IPS-18c (cell line): Measurements from ENCODE around the gene MYO9B.
"Not testable (repeated sequence)": the region's sequence is repeated elsewhere in the genome, so short reads cannot be mapped to it uniquely, and the experiment has no call there.

ENCODE experiments used
- H3K4me3 ChIP-seq: 2 replicates; pipeline ENCODE4 v1.7.0; 2013; ENCODE audit warnings: low read depth, mild to moderate bottlenecking, low read length, moderate library complexity; ENCODE audit not compliant: insufficient read depth
- H3K9me3 ChIP-seq: one replicate; pipeline ENCODE4 v1.6.1; 2013; ENCODE audit warnings: mild to moderate bottlenecking, low read length, moderate library complexity; ENCODE audit not compliant: control insufficient read depth, insufficient read depth

Gene MYO9B

GRCh38 chr19:17101686-17102628, 26.4 kb downstream of the MYO9B start:
- Histone ChIP-seq H3K9me3 (no peaks in the 10 kb centered on the region), H3K4me3 (peak overlapping the region; percentile 9; the same call in 1 of the 2 replicates)

GRCh38 chr19:17103177-17103576, 27.6 kb downstream of the MYO9B start:
- Histone ChIP-seq H3K9me3 (no peaks in the 10 kb centered on the region), H3K4me3 (no peak overlapping the region)

- Histone ChIP-seq H3K4me3 (no peak overlapping the region), H3K9me3 (no peaks in the 10 kb centered on the region)
Measured at GRCh38 chr19:17104679-17105078, 29.1 kb downstream of the MYO9B start.

- Histone ChIP-seq H3K9me3 (no peaks in the 10 kb centered on the region), H3K4me3 (no peak overlapping the region)
Measured at GRCh38 chr19:17105556-17105955, 30.0 kb downstream of the MYO9B start.

GRCh38 chr19:17106964-17107363, 31.4 kb downstream of the MYO9B start:
- H3K9me3 ChIP-seq, H3K4me3 ChIP-seq: not testable (repeated sequence)

GRCh38 chr19:17107546-17108452, 32.2 kb downstream of the MYO9B start:
- H3K4me3 ChIP-seq, result no peak overlapping the region; the same call in 1 of the 2 replicates

GRCh38 chr19:17108453-17108784, 32.8 kb downstream of the MYO9B start:
- H3K4me3 ChIP-seq, result no peak overlapping the region
- no peaks in the 10 kb centered on the region for H3K9me3 ChIP-seq

More at GRCh38 chr19:17107546-17108452, 32.2 kb downstream of the MYO9B start:
- no peaks in the 10 kb centered on the region for H3K9me3 ChIP-seq

- Histone ChIP-seq H3K9me3 (no peaks in the 10 kb centered on the region), H3K4me3 (no peak overlapping the region)
Measured at GRCh38 chr19:17109300-17109699, 33.7 kb downstream of the MYO9B start.

GRCh38 chr19:17109962-17110598, 34.5 kb downstream of the MYO9B start:
- Histone ChIP-seq H3K9me3 (no peaks in the 10 kb centered on the region), H3K4me3 (no peak overlapping the region)

GRCh38 chr19:17110599-17110966, 35.0 kb downstream of the MYO9B start:
- H3K9me3 ChIP-seq, result no peaks in the 10 kb centered on the region
- H3K4me3 ChIP-seq, result no peak overlapping the region

GRCh38 chr19:17111766-17112165, 36.2 kb downstream of the MYO9B start:
- H3K9me3 ChIP-seq, result no peaks in the 10 kb centered on the region

GRCh38 chr19:17112271-17112670, 36.7 kb downstream of the MYO9B start:
- Histone ChIP-seq H3K4me3 (no peak overlapping the region), H3K9me3 (no peaks in the 10 kb centered on the region)

More at GRCh38 chr19:17111766-17112165, 36.2 kb downstream of the MYO9B start:
- no peak overlapping the region for H3K4me3 ChIP-seq

- Histone ChIP-seq H3K9me3 (no peaks in the 10 kb centered on the region), H3K4me3 (no peak overlapping the region)
Measured at GRCh38 chr19:17112700-17113099, 37.1 kb downstream of the MYO9B start.

GRCh38 chr19:17113127-17113785, 37.7 kb downstream of the MYO9B start:
- H3K9me3 ChIP-seq, result no peaks in the 10 kb centered on the region
- no peak overlapping the region for H3K4me3 ChIP-seq

- Histone ChIP-seq H3K9me3 (no peaks in the 10 kb centered on the region), H3K4me3 (no peak overlapping the region)
Measured at GRCh38 chr19:17114414-17114831, 38.8 kb downstream of the MYO9B start.

GRCh38 chr19:17116996-17117702, 41.6 kb downstream of the MYO9B start:
- Histone ChIP-seq H3K9me3 (no peaks in the 10 kb centered on the region), H3K4me3 (no peak overlapping the region)
